Erythroblast (primary cell): ENCODE data around the gene CRYBG1.

Source experiments
- GATA1 ChIP-seq: IDR thresholded peaks from 2 replicates; pipeline ENCODE4 v1.6.1; 2011; ENCODE audit warnings: low read depth, mild to moderate bottlenecking, control low read depth, low read length, moderate library complexity
- POLR2A ChIP-seq: IDR thresholded peaks from 2 replicates; pipeline ENCODE4 v1.6.1; 2011; ENCODE audit warnings: mild to moderate bottlenecking, low read length

DNA sequence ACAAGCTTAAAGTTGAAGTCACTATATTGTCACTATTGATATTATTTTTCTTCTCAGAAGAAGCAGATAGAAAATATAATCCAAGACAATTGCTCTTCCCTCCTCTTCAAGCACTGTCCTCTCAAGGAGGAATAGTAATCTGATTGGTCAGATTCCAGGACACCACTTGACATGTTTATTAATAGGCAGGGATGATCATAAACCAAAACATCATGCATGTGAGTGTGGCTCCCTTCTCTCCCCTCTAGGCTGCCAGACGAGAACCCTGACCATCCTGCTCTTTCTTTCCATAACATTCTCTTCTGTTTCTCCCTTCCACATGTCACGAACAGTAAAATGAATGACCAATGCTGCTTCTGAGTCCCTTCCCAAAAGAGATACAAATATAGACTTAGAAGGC lies 42.5 kb upstream of the CRYBG1 start:
- TF ChIP-seq POLR2A (no peak), GATA1 (no peak)
